HUDEP-2 (cell line): ENCODE results near the gene ERAP2.

Experiments
- DNase-seq, 76 experiments: peaks; one replicate each; lab custom pipeline; 2025; ENCODE audit not compliant: unreplicated experiment in 76 of 76; lab: John Stamatoyannopoulos, UW

The ERAP2 gene

DNA sequence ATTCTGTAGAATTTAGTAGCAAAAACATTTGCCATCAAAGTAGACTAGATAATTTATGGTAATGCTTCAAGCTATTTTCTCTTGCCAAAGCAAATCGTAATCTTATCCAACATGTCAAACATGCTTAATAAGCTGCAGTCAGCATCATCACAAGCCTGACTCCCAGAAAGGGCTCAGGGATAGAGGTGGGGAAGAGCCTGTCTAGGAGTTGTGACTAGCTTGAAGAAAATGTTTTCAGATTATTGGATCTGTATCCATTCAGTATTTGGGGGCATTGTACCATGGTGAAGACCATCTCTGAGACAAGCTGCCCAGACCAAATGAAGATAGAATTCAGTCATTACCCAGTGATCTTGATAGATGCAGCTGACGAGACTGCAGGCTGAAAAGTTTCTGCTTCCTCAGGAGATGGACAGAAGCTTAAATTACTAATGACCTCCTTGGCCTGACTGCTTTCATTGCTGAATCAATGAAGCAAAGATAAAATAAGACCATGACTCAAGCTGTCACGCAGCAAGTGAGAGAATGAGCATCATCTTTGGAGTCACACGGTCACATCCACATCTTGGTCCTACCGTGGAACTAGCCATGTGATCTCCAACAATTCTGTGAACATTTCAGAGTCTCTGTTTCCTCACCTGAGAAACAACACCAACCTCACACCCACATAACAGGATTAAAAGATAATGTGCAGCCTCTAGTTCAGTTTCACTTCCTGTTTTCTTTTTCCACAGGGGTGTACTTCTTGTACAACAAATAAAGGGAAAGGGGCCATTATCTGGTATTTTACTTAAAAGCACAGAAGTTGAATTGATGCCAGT is 9.4 kb downstream of the ERAP2 start:
- no peak for DNase-seq

DNA sequence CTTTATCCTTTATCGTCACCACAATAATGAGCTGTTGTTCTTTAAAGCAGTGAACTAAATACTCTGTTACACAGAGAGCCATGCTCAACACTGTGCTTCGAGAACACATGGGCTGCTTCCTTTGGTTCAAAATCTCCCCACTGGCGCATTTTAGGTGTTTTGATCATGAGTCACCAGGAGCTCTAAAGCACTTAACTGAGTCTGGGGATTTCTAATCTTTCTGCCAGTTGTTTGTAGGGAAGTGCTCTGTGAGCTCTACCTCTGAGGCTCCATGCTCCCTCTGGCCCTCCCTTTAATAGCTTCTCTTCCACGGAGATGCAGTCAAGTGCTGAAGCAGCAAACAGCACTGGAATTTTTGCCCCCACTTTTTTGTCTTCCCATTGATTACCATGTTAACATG is 17.0 kb downstream of the ERAP2 start:
- no peak for DNase-seq

- DNase-seq, result no peak
Measured at GRCh38 chr5:96896276-96896675, 20.0 kb downstream of the ERAP2 start.

GRCh38 chr5:96896806-96897205 is 20.5 kb downstream of the ERAP2 start:
- DNase-seq, result no peak

DNA sequence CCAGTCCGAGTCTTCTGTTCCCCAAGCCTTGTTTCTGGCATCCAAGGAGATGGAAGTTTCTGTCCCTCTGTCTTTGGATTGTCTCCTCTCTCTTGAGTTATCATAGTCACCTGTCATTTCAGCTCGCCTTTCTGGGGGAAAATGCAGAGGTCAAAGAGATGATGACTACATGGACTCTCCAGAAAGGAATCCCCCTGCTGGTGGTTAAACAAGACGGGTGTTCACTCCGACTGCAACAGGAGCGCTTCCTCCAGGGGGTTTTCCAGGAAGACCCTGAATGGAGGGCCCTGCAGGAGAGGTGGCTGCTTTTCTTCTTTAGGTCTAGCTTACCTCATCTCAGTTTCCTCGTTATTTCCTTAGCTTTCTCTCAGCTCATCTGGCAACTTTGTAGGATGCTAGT is 25.1 kb downstream of the ERAP2 start:
- no peak for DNase-seq

DNA sequence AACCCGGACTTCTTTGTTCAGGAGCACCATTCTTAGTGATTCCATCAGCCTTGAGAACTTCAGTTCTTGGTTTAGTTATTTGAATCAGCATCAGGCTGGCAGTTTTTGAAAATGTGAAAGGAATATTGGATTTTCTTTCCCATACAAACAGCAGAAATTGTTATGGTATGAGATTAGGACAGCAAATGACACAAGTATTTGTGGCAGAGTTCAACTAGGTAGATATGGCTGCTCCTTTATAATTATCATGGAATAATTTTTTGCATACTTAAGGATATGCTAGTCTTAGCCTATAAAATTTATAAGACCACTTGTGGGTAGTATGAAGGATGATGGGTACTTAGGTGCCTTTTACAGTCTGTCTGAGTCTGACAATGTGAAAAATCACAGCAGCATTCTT is 25.5 kb downstream of the ERAP2 start:
- no peak for DNase-seq

DNA sequence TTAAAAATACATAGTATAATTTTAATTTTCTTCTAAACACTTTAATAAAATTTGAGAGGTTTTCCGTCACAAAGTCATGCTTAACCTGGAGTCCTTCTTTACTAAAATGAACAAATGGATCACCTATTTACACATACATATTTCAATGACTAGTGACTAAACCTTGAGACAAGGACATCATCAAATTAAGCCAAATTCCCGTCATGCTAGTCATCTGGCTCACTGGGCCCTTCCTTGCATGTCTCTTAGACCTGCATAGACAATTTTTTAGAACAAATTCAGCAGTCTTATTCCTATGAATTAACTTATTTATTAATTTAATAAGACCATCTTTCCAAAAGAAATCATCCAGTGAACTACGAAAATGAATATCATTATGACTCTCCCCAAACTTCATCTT is 26.6 kb downstream of the ERAP2 start:
- no peak for DNase-seq

- no peak for DNase-seq
Measured at GRCh38 chr5:96903300-96903699, 27.0 kb downstream of the ERAP2 start.

DNA sequence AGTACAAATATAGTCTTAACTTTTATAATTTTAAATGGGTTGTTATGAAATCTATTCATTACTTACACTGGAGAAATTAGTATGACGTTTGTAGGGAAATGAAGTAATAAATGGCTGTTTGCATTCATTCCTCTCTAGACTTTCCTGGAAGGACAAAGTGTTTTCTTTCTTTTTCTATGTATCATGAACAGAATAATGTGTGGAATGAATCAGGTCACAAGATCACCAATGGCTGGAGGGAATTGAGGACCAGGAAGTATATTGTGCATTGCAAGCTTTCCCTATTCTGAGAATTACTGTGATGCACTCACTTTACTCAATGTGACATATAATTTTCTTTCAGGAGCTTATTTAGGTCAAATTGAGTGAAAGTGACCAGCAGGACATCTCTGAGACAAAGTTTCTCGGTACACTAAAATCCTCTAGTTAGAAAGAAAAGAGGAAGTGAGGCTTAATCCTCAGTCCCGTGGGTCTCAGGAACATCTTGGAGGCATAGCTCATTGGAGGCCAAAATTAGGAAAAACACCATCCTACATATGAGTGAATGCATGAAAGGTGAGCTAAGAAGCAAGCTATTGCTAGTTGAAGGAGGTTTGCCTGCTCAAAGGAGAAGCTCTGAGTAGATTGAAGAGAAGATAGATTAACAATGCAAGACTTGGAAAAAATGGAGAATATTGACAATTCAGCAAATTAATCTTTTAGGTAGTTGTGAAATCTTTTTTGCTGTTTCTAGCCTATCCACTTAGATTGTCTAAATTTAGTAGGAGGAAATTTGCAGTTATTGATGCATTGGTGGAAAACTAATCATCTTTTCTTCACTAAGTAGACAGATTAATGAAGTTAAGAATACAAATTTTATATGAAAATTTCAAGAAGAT is 28.0 kb downstream of the ERAP2 start:
- no peak for DNase-seq

- DNase-seq, result no peak
Measured at GRCh38 chr5:96905864-96906263, 29.6 kb downstream of the ERAP2 start.

DNA sequence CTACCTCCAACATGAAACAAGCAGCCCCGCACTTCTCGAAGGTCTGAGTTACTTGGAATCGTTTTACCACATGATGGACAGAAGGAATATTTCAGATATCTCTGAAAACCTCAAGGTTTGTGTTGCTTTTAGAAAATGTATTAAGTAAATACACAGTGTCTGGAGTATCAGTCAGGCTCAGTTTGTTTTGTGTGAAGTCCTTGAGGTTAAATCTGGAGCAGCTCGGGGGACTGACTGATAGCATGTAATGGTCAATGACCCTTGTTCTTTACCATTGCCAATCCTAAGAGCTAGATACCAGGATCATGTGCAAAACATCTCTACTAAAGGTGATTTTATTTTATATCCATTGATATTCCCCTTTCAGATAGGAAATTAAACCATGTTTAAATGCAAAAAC is 32.7 kb downstream of the ERAP2 start:
- no peak for DNase-seq

DNA sequence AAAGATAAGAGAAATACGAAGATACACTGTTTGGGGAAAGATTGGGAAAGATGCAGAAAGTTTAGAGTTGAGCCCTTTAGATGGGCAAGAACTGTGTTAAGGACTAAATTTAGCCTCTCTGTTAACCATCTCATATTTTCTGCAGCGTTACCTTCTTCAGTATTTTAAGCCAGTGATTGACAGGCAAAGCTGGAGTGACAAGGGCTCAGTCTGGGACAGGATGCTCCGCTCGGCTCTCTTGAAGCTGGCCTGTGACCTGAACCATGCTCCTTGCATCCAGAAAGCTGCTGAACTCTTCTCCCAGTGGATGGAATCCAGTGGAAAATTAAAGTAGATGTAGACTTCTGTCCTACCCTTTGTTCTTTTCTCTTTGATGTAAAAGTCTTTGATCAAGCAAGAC is 33.1 kb downstream of the ERAP2 start:
- no peak for DNase-seq

DNA sequence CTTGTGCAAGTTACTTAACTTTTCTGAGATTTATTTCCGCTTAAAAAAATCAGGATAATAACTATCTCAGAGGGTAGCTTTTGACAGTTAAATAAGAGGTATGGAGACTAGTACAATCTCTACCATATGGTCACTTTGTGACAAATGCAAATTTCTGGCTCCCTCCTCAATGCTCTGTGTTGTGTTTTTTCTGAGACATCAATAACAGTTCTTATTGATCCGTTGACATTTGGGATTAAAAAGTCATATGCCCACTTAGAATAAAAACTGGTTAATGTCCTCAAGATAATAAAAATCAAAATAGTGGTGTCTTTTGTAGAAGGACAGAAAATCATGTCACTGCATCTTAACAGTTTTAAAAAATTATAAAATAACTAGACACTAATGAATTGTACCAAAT is 34.8 kb downstream of the ERAP2 start:
- DNase-seq, result no peak

- no peak for DNase-seq
Measured at GRCh38 chr5:96913233-96913632, 36.9 kb downstream of the ERAP2 start.

GRCh38 chr5:96919754-96920197 is 43.5 kb downstream of the ERAP2 start:
- no peak for DNase-seq

- no peak for DNase-seq
Measured at GRCh38 chr5:96920744-96921355, 44.5 kb downstream of the ERAP2 start.

DNA sequence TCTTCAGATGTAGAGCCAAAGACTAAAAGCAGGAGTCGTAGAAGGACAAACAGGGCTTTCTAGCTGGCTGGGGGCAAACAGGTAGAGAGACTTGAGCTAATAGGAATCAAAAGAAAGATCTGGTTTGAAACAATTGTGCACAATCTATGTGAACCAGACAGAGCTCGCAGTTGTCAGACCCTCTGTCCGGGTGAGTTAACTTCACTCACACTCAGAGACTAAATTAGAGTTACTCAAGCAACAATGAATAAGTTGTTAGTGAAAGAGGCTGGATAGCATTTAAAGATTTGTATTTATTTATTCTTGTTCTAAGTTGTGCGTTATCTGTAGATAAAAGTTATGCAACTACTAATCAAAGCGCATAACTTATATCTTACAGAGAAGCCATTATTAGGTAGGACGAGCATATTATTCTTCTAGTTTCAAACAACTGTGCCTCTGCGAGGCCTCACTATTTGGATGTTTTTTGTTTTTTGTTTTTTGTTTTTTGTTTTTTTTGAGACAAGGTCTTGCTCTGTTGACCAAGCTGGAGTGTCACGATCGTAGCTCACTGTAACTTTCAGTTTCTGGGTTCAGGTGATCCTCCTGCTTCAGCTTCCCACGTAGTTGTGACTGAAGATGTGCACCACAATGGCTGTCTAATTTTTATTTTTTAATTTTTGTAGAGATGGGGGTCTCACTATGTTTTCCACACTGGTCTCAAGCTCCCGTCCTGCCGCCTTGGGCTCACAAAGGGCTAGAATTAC is 46.4 kb downstream of the ERAP2 start:
- no peak for DNase-seq

- no peak for DNase-seq
Measured at GRCh38 chr5:96924016-96924443, 47.7 kb downstream of the ERAP2 start.

- DNase-seq, result no peak
Measured at GRCh38 chr5:96926276-96926675, 50.0 kb downstream of the ERAP2 start.

GRCh38 chr5:96927008-96927407 is 50.7 kb downstream of the ERAP2 start:
- DNase-seq, result no peak
